ENCODE data around the gene SLX1A.
A peak's percentile ranks its signal among the peaks of the same experiment; 100 is the strongest.
"Not testable (repeated sequence)": the region's sequence is repeated elsewhere in the genome, so short reads cannot be mapped to it uniquely, and the experiment has no call there.

Gene SLX1A

DNA sequence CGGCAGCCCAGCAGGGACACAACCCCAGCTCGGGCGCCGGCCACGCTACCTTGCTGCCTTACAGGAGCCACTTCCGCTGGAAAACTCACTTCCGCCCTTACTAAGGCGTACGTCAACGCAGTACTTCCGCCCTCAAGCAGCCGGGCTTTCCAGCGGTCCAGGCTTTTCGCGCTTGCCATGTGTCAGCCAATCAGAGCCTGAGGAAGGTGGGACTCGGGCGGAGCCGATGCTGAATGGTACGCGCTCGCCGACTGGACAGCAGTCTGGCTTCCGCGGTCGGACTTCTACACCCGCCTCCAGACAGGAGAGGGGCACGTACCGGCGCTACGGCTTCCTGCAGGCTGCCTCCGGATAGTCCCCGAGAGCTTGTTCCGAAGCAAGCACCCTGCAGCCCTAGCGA, at the start of gene SLX1A, which contains the start of gene BOLA2B:
Gene SLX1A, plus strand, starts transcription at position 261 of the 400 bp plus-strand sequence. CDS start 210 bp downstream, outside the sequence.
Gene BOLA2B, minus strand, starts transcription at position 52 of the 400 bp plus-strand sequence. CDS start 71 bp downstream, outside the sequence.
- not testable (repeated sequence) for DNase-seq

DNA sequence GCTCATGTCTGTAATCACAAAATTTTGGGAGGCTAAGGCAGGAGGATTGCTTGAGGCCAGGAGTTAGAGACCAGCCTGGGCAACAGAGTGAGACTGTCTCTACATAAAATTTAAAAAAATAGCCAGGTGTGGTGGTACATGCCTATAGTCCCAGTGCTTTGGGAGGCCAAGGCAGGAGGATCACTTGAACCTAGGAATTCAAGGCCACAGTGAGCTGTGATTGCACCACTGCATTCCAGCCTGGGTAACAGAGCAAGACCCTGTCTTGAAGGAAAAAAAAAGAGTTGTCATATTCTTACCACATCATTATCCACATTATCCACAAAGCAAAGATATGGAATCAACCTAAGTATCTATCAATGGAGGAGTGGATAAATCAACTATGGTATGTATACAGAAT, 49.7 kb upstream of the SLX1A start:
- DNase-seq, result no peak

DNA sequence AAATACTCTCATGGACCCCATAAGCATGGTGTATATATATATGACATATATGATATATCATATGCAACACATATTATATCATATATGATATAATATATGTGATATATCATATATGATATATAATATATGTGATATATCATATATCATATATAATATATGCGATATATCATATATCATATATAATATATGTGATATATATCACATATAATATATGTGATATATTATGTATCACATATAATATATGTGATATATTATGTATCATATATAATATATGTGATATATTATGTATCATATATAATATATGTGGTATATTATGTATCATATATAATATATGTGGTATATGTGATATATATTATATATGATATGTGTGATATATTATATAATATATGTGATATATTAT, 48.8 kb upstream of the SLX1A start:
- DNase-seq, result no peak

- DNase-seq, result no peak
These were observed 48.0 kb upstream of the SLX1A start for GRCh38 chr16:30145657-30146056.

DNA sequence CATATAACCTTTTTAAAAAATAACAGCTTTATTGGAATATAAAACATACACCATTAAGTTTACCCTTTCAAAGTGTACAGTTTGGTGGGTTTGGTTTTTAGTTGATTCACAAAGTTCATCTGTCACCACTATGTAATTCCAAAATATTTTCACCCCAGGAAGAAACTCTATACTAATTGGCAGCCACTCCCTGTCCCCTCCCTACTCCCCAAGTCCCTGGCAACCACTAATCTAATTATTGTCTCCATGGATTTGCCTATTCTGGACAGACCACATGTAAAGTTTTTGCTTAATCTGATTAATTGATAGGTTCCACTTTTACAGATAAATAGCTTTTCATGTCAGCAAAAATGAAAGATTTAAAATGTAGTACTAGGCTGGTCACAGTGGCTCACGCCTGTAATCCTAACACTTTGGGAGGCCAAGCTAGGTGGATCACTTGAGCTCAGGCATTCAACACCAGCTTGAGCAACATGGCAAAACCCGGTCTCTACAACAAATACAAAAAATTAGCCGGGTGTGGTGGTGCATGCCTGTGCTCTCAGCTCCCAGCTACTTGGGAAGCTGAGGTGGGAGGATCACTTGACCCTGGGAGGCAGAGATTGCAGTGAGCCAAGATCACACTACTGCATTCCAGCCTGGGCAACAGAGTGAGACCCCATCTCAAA, 45.7 kb upstream of the SLX1A start:
- DNase-seq, result no peak

GRCh38 chr16:30149250-30149930, 44.3 kb upstream of the SLX1A start:
- no peak for DNase-seq

DNA sequence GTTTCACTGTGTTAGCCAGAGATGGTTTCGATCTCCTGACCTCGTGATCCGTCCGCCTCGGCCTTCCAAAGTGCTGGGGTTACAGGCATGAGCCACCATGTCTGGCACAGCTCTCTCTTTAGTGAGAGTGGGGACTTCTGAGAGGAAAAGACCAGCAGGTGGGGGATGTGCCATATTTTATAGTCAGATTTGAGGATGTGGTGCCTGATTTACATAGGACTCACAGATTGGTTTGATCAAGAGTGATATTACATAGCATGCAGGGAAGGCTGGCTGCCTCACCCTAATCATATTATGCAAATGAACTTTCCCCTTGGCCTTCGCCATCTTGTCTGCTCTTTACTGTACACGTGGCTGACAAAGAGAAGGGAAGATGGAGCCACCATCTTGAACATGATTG, 42.6 kb upstream of the SLX1A start:
- DNase-seq, result no peak

GRCh38 chr16:30152517-30152916, 41.2 kb upstream of the SLX1A start:
- DNase-seq, result no peak

DNA sequence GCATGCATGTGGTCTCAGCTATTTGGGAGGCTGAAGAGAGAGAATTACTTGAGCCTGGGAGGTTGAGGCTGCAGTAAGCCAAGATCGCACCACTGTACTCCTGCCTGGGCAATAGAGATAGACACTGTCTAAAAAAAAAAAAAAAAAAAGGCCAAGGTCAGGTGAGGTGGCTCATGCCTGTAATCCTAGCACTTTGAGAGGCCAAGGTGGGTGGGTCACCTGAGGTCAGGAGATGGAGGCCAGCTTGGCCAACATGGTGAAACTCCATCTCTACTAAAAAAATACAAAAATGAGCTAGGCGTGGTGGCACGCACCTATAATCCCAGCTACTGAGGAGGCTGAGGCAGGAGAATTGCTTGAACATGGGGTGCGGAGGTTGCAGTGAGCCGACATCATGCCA, 38.5 kb upstream of the SLX1A start:
- no peak for DNase-seq

DNA sequence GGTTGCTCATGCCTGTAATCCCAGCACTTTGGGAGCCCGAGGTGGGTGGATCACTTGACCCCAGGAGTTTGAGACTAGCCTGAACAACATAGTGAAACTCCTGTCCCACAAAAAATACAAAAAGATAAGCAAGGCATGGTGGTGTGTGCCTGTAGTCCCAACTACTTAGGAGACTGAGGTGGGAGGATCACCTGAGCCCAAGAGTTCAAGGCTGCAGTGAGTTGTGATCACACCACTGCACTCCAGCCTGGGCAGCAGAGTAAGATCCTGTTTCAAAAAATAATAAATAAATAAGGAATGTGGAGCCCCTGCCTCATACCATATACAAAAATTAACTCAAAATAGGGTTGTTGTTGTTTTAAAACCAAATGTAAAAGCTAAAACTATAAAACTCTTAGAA, 36.5 kb upstream of the SLX1A start:
- no peak for DNase-seq

GRCh38 chr16:30163538-30163937, 30.1 kb upstream of the SLX1A start:
- no peak for DNase-seq

DNA sequence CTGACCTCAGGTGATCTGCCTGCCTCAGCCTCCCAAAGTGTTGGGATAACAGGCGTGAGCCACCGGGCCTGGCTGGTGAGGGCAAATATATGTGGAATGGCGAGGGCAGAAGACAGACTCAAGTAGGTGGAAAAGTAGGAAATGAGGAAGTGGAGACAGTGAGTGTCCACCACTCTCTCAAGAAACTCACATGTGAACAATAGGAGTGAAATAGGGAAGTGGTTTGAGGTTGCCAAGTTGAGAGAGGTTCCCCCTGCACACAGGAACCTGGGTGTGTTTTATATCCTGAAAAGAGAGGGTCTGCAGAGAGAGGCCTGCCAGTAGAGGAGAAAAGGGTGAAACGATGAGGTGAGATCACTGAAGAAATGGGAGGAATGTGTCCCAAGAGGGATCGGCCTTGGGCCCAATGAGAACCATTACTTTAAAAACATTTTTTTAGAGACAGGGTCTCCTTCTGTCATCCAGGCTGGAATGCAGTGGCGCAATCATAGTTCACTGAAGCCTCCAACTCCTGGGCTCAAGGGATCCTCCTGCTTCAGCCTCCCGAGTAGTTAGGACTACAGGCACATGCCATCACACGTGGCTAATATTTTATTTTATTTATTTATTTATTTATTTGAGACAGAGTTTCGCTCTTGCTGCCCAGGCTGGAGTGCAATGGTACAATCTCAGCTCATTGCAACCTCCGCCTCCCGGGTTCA, 27.3 kb upstream of the SLX1A start:
- no peak for DNase-seq

DNA sequence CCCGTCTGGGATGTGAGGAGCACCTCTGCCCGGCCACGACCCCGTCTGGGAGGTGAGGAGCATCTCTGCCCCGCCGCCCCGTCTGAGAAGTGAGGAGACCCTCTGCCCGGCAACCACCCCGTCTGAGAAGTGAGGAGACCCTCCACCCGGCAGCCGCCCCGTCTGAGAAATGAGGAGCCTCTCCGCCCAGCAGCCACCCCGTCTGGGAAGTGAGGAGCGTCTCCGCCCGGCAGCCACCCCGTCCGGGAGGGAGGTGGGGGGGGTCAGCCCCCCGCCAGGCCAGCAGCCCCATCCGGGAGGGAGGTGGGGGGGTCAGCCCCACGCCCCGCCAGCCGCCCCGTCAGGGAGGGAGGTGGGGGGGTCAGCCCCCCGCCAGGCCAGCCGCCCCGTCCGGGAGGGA, 24.9 kb upstream of the SLX1A start:
- DNase-seq, result not testable (repeated sequence)

DNA sequence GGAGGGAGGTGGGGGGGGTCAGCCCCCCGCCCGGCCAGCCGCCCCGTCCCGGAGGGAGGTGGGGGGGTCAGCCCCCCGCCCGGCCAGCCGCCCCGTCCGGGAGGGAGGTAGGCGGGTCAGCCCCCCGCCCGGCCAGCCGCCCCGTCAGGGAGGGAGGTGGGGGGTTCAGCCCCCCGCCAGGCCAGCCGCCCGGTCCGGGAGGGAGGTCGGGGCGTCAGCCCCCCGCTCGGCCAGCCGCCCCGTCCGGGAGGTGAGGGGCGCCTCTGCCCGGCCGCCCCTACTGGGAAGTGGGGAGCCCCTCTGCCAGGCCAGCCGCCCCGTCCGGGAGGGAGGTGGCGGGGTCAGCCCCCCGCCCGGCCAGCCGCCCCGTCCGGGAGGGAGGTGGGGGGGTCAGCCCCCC, 24.3 kb upstream of the SLX1A start:
- DNase-seq, result not testable (repeated sequence)

GRCh38 chr16:30170145-30170544, 23.5 kb upstream of the SLX1A start:
- not testable (repeated sequence) for DNase-seq

DNA sequence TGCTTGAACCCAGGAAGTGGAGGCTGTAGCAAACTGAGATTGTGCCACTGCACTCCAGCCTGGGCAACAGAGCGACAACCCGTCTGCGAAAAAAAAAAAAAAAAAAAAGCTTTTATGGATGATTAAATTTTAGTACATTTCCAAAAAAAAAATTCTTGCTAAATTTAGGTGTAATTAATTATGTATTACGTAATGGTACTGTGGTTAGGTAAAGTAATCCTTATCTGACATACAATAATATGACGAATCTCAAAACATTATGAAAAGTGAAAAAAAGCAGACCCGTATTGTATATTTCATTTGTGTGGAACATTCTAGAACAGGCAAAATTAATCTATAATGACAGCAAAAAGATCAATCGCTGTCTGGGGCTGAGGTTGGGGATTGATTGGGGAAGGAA, 20.6 kb upstream of the SLX1A start:
- DNase-seq, result no peak

GRCh38 chr16:30176876-30177275, 16.8 kb upstream of the SLX1A start:
- DNase-seq, result not testable (repeated sequence)

GRCh38 chr16:30179195-30179594, 14.5 kb upstream of the SLX1A start:
- DNase-seq, result no peak

GRCh38 chr16:30179931-30180330, 13.7 kb upstream of the SLX1A start:
- no peak for DNase-seq

GRCh38 chr16:30180741-30181140, 12.9 kb upstream of the SLX1A start:
- no peak for DNase-seq

DNA sequence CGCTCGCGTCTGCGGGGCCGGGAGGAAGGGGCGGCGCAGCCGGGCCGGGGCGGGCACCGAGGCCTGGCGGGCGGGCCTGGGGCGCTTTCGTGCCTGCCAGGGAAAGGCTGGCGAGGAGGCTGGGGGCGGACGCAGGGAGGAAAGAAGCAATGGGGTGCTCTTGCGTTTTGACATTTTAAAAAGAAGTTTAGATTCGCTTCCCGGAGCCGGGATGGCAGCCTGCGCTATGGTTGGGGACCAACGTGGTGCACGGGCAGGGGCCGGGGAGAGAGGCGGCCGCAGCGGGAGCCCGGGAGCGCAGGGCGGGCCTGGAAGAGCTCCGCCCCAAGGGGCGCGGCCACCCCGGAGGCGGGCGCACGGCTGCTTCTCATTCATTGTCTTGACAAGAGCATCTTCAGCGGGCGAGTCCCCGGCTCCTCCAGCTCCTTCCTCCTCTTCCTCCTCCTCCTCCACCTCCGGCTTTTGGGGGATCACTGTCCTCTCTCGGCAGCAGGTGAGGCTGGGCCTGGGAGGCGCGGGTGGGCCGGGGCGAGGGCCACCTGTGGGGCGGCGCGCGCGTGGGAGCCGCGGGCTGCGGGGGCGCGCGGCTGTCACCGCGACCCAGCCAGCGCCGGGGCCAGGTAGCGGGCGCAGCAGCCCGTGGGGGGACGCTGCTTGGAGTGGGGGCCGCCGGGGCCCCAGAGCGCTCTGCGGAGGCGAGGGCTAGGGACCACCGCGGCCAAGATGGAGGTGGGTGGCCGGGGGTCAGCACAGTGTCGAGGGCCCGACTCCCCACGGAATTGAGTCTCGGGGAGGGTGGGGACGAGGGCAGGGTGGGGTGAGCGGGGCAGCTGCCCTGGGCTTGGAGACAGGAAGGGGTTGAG, 10.2 kb upstream of the SLX1A start, which contains the start of gene CORO1A:
Gene CORO1A, plus strand, starts transcription at position 370 of the 863 bp plus-strand sequence. CDS start 1,608 bp downstream, outside the sequence.
- DNase-seq, result peak; percentile 69 to 82

- no peak for DNase-seq
These were observed 9.4 kb upstream of the SLX1A start for GRCh38 chr16:30184096-30184890.
